ENCODE data around the gene GRHPR. TPM values are rescaled to one million over a fixed set of nuclear protein-coding genes. Genes with fewer than 3 reads are reported as not detected.

The GRHPR gene
- total RNA-seq, 4 donors from 2014 or later: 81.7 to 135 (median 112) TPM

GRCh38 chr9:37441776-37442370, 19.4 kb downstream of the GRHPR start:
- H3K4me1 ChIP-seq: no peaks in the 10 kb centered on the region
- no peak for DNase-seq
- H3K9me3 ChIP-seq: no peaks in the 10 kb centered on the region
- H3K4me3 ChIP-seq: no peak overlapping the region
- H3K27me3 ChIP-seq: no peaks in the 10 kb centered on the region
- intact Hi-C loops (cut with DNase I; ENCODE audit: low total_unique reads): no loop called here
- H3K36me3 ChIP-seq: no peaks in the 10 kb centered on the region
- H3K27ac ChIP-seq: no peak overlapping the region
- no peak for TF ChIP-seq POLR2A (IDR thresholded peaks at IDR 0.05)
- TF ChIP-seq CTCF (IDR thresholded peaks at IDR 0.05): no peak

GRCh38 chr9:37442556-37442955, 20.1 kb downstream of the GRHPR start:
- Histone ChIP-seq H3K9me3 (no peaks in the 10 kb centered on the region), H3K36me3 (no peaks in the 10 kb centered on the region), H3K4me3 (no peak overlapping the region), H3K27ac (no peak overlapping the region), H3K27me3 (no peaks in the 10 kb centered on the region), H3K4me1 (no peaks in the 10 kb centered on the region)
- TF ChIP-seq POLR2A (IDR thresholded peaks at IDR 0.05) (no peak), CTCF (IDR thresholded peaks at IDR 0.05) (no peak)
- intact Hi-C loops (cut with DNase I; ENCODE audit: low total_unique reads): no loop called here
- no peak for DNase-seq

- no peak overlapping the region for H3K4me3 ChIP-seq
- no peaks in the 10 kb centered on the region for H3K9me3 ChIP-seq
- no peak for DNase-seq
- intact Hi-C loops (cut with DNase I; ENCODE audit: low total_unique reads): no loop called here
- no peaks in the 10 kb centered on the region for H3K4me1 ChIP-seq
- H3K36me3 ChIP-seq: no peaks in the 10 kb centered on the region
- TF ChIP-seq POLR2A (IDR thresholded peaks at IDR 0.05): no peak
- no peak for TF ChIP-seq CTCF (IDR thresholded peaks at IDR 0.05)
- H3K27ac ChIP-seq: no peak overlapping the region
- no peaks in the 10 kb centered on the region for H3K27me3 ChIP-seq
Measured at GRCh38 chr9:37443566-37443965, 21.1 kb downstream of the GRHPR start.

- Histone ChIP-seq H3K36me3 (no peaks in the 10 kb centered on the region), H3K9me3 (no peaks in the 10 kb centered on the region), H3K4me3 (no peak overlapping the region), H3K27me3 (no peaks in the 10 kb centered on the region), H3K27ac (no peak overlapping the region), H3K4me1 (no peaks in the 10 kb centered on the region)
- TF ChIP-seq POLR2A (IDR thresholded peaks at IDR 0.05): no peak
- no peak for TF ChIP-seq CTCF (IDR thresholded peaks at IDR 0.05)
- DNase-seq: no peak
- intact Hi-C loops (cut with DNase I; ENCODE audit: low total_unique reads): no loop called here
Measured at GRCh38 chr9:37444890-37445289, 22.4 kb downstream of the GRHPR start.

- no peak overlapping the region for H3K4me3 ChIP-seq
- intact Hi-C loops (cut with DNase I; ENCODE audit: low total_unique reads): no loop called here
- H3K9me3 ChIP-seq: no peaks in the 10 kb centered on the region
- H3K27me3 ChIP-seq: no peaks in the 10 kb centered on the region
- no peak for TF ChIP-seq POLR2A (IDR thresholded peaks at IDR 0.05)
- no peak for TF ChIP-seq CTCF (IDR thresholded peaks at IDR 0.05)
- DNase-seq: no peak
- H3K36me3 ChIP-seq: no peaks in the 10 kb centered on the region
- H3K4me1 ChIP-seq: no peaks in the 10 kb centered on the region
- no peak overlapping the region for H3K27ac ChIP-seq
Measured at GRCh38 chr9:37445832-37446231, 23.3 kb downstream of the GRHPR start.
